ENCODE data around the gene ATAT1.

ATAT1 gene

DNA sequence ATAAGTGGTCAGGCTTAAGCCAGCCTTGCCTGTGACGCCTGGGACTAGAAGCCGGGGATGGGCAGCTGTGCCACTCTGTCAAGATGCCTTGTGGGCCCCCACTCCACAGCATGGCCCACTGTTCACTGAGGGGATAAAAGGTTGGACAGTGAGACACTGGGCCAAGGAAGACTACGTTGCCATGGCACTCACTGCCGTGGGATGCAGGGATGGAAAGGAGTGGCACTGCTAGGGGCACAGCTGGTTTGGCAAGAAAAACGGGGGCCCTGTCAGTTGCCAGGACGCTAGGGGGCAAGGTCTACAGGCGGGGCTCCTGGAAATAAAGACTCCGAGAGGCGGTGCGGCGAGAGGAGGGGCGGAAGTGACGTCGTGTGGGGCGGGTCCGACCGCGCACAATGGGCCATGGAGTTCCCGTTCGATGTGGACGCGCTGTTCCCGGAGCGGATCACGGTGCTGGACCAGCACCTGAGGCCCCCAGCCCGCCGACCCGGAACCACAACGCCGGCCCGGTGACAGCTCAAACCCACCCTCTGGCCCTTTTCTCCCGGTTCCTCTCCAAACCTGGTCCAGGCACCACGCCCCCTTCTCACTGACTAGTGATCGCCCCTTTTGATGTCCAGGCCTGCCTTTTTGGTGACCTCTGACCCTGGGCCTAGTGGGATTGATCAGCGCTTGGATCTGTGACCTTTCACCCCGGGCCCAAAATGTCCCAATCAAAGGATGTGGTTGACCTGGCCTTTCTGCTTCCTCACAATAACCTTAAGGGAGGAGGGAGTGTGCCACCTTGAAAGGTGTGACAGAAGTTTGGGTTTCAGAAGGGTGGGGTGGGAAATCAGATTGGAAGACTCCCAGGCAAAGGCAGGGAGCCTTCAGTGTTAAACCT, at the start of gene ATAT1:
Gene ATAT1, plus strand, starts transcription at position 391 of the 883 bp plus-strand sequence.
- TF ChIP-seq, protein P1, sequence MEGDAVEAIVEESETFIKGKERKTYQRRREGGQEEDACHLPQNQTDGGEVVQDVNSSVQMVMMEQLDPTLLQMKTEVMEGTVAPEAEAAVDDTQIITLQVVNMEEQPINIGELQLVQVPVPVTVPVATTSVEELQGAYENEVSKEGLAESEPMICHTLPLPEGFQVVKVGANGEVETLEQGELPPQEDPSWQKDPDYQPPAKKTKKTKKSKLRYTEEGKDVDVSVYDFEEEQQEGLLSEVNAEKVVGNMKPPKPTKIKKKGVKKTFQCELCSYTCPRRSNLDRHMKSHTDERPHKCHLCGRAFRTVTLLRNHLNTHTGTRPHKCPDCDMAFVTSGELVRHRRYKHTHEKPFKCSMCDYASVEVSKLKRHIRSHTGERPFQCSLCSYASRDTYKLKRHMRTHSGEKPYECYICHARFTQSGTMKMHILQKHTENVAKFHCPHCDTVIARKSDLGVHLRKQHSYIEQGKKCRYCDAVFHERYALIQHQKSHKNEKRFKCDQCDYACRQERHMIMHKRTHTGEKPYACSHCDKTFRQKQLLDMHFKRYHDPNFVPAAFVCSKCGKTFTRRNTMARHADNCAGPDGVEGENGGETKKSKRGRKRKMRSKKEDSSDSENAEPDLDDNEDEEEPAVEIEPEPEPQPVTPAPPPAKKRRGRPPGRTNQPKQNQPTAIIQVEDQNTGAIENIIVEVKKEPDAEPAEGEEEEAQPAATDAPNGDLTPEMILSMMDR (IDR thresholded peaks at IDR 0.05): peak; percentile 24; the same call in 1 of the 2 replicates

DNA sequence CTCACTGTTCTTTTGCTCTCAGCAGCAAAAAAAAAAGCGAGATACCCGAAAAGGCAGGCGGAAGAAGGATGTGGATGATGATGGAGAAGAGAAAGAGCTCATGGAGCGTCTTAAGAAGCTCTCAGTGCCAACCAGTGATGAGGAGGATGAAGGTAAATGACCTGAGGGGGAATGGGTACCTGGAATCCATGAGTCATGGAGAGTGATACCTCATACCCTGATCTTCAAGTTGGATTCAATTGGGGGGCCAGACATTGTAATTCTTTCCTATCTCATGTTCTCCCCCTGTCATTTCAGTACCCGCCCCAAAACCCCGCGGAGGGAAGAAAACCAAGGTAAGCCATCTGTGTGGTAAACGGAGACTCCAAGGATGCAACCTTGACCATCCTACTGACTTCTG, 48.6 kb upstream of the ATAT1 start:
- TF ChIP-seq, protein P1 (IDR thresholded peaks at IDR 0.05): no peak

DNA sequence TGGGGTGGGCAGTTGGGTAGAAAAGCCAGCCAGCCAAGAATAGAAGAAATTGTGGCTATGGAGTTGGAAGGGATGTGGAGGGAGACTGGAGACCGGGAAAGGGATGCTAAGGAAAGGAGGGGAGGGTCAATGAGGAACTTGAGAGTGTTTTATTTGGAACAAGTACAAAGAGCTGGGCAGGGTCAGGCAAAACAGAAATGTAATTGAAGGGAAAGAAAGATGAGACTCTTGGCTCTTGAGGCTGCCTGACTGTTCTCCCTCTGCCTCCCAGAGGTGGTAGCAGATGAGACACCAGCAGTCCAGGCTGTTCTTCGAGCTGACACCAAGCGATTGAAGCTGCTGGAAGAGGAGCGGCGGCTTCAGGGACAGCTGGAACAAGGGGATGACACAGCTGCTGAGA, 42.8 kb upstream of the ATAT1 start:
- TF ChIP-seq, protein P1 (IDR thresholded peaks at IDR 0.05): no peak

DNA sequence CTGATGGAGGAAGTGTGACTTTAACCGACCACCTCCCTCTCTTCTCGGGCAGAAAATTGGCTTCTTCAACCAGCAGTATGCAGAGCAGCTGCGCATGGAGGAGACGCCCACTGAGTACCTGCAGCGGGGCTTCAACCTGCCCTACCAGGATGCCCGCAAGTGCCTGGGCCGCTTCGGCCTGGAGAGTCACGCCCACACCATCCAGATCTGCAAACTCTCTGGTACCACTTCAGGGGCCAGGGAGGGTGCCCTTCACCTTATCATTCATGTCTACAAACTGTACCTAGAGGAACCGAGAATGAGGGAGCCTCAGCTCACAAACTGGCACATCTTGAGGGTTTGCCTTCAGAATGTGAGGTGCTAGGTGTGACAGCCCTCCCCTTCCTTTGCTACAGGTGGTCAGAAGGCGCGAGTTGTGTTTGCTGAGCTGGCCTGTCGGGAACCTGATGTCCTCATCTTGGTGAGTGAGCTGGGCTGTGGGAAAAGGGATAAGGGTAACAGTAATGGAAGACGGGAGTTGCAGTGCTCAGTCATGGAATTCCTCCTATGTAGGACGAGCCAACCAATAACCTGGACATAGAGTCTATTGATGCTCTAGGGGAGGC, 36.8 kb upstream of the ATAT1 start:
- TF ChIP-seq, protein P1 (IDR thresholded peaks at IDR 0.05): no peak

DNA sequence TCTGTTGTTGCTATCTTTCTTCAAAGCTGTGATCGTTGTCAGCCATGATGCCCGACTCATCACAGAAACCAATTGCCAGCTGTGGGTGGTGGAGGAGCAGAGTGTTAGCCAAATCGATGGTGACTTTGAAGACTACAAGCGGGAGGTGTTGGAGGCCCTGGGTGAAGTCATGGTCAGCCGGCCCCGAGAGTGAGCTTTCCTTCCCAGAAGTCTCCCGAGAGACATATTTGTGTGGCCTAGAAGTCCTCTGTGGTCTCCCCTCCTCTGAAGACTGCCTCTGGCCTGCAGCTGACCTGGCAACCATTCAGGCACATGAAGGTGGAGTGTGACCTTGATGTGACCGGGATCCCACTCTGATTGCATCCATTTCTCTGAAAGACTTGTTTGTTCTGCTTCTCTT, 36.2 kb upstream of the ATAT1 start:
- TF ChIP-seq, protein P1 (IDR thresholded peaks at IDR 0.05): no peak

DNA sequence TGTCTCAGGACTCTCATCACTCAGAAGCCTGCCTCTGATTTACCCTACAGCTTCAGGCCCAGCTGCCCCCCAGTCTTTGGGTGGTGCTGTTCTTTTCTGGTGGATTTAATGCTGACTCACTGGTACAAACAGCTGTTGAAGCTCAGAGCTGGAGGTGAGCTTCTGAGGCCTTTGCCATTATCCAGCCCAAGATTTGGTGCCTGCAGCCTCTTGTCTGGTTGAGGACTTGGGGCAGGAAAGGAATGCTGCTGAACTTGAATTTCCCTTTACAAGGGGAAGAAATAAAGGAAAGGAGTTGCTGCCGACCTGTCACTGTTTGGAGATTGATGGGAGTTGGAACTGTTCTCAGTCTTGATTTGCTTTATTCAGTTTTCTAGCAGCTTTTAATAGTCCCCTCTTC, 35.7 kb upstream of the ATAT1 start:
- TF ChIP-seq, protein P1 (IDR thresholded peaks at IDR 0.05): no peak

DNA sequence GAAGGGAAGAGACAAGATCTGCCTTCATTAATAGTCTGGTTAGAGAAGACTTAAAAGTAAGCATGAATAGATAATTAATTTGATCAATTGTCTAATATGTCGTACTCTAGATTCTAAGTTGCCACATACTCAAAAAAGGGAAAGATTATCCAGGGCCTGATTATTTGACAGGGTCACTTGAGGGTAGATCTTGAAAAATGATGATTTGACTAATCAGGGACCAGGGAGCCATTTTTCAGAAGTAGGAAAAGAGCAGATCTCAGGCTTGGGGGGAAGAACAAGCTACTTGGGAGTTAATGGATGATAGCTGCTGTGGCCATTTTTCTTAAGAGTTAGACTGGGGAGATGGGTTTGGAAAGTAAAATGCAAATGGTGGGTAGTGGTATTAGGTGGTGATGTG, 34.4 kb upstream of the ATAT1 start:
- TF ChIP-seq, protein P1 (IDR thresholded peaks at IDR 0.05): no peak

Data from LNCAP (cell line).